Fibroblast of lung (primary cell): Measurements from ENCODE around the gene ABLIM2. TPM values are rescaled to one million over a fixed set of nuclear protein-coding genes. Genes with fewer than 3 reads are reported as not detected.

Experiments used
- DNase-seq, 2 donors: peaks; one replicate each; pipeline versions ENCODE4 v3.0.0 to v3.0.0-alpha.2; 2010; ENCODE audit warnings: low read depth in 2 of 2
- H2AFZ ChIP-seq: 2 replicates; pipeline ENCODE4 v1.5.1; 2012; ENCODE audit warnings: low read length, control low read depth, inconsistent platforms
- H3K27ac ChIP-seq: 2 replicates; pipeline ENCODE4 v1.5.1; 2011; ENCODE audit warnings: low read length, control low read depth; ENCODE audit not compliant: insufficient read depth
- H3K27me3 ChIP-seq: 2 replicates; pipeline ENCODE4 v1.5.1; 2011; ENCODE audit warnings: mild to moderate bottlenecking, low read length; ENCODE audit not compliant: control insufficient read depth, insufficient read depth
- H3K36me3 ChIP-seq: 2 replicates; pipeline ENCODE4 v1.5.1; 2011; ENCODE audit warnings: low read length; ENCODE audit not compliant: control insufficient read depth, insufficient read depth
- H3K4me1 ChIP-seq: 2 replicates; pipeline ENCODE4 v1.5.1; 2011; ENCODE audit warnings: low read length; ENCODE audit not compliant: control insufficient read depth, insufficient read depth; ENCODE audit errors: extremely low read depth
- H3K4me2 ChIP-seq: 2 replicates; pipeline ENCODE4 v1.5.1; 2011; ENCODE audit warnings: low read length, control low read depth; ENCODE audit not compliant: insufficient read depth; ENCODE audit errors: extremely low read depth
- H3K4me3 ChIP-seq, 4 experiments: fragments of 200-600 bp in 1 of 4; sonication (generic) in 1 of 4; replicated peaks in 1 of 4; 2 replicates each; pipeline ENCODE4 v1.5.1; 2011 to 2016; ENCODE audit warnings: low read length in 4 of 4, low read depth in 3 of 4, mild to moderate bottlenecking in 3 of 4, control low read depth in 2 of 4, inconsistent platforms in 1 of 4, mixed read lengths in 1 of 4; ENCODE audit not compliant: insufficient read depth in 1 of 4; ENCODE audit errors: control extremely low read depth in 1 of 4
- H3K79me2 ChIP-seq: 2 replicates; pipeline ENCODE4 v1.5.1; 2012; ENCODE audit warnings: mild to moderate bottlenecking, low read length, inconsistent platforms; ENCODE audit not compliant: control insufficient read depth, insufficient read depth
- H3K9ac ChIP-seq: 2 replicates; pipeline ENCODE4 v1.5.1; 2011; ENCODE audit warnings: mild to moderate bottlenecking, low read length, control low read depth; ENCODE audit not compliant: insufficient read depth
- H3K9me3 ChIP-seq: 2 replicates; pipeline ENCODE4 v1.5.1; 2012; ENCODE audit warnings: low read depth, low read length; ENCODE audit not compliant: control insufficient read depth, insufficient read depth
- H4K20me1 ChIP-seq: 2 replicates; pipeline ENCODE4 v1.5.1; 2011; ENCODE audit warnings: low read length; ENCODE audit not compliant: control insufficient read depth, insufficient read depth; ENCODE audit errors: extremely low read depth
- CTCF ChIP-seq, 2 donors: IDR thresholded peaks in 1 of 2; conservative IDR thresholded peaks in 1 of 2; 1 replicate in 1 of 2; 2 replicates in 1 of 2; pipeline ENCODE4 v1.5.1; 2011 to 2012; ENCODE audit warnings: low read length in 2 of 2, control low read depth in 1 of 2, inconsistent platforms in 1 of 2, low read depth in 1 of 2, mild to moderate bottlenecking in 1 of 2
- EZH2 ChIP-seq: IDR thresholded peaks from 2 replicates; pipeline ENCODE4 v1.5.1; 2012; ENCODE audit warnings: low read length, control low read depth, mild to moderate bottlenecking; ENCODE audit errors: missing control alignments
- polyA plus RNA-seq, 2 donors: library from polyadenylated mRNA; depleted of rRNA in 1 of 2; stranded (reverse) in 1 of 2; unstranded in 1 of 2; fragments of >200 nt; gene quantifications; 2 replicates each; pipeline ENCODE4 v1.2.1, GENCODE V29; 2011 to 2012; ENCODE audit warnings: missing spikeins in 1 of 2
- total RNA-seq: library from RNA; depleted of rRNA; stranded (reverse); fragments of >200 nt; gene quantifications from 2 replicates; pipeline ENCODE4 v1.2.1, GENCODE V29; 2014

The ABLIM2 gene
- total and polyA plus RNA-seq, 2 donors (not counting 1 experiment from before 2014, with no cell fraction given): 0.66 to 2.6 TPM

- no peak overlapping the region for H2AFZ ChIP-seq
- DNase-seq: no peak
- H3K27ac ChIP-seq: no peak overlapping the region
- no peak for TF ChIP-seq CTCF (conservative IDR thresholded peaks at IDR 0.05 in 1 of 2, IDR thresholded peaks at IDR 0.05 in 1 of 2; ENCODE audit: low read depth in 1 of 2, low read length in 2 of 2)
- TF ChIP-seq EZH2: peak; percentile 64
- no peak overlapping the region for H3K9ac ChIP-seq
- no peaks in the 10 kb centered on the region for H3K36me3 ChIP-seq
- H3K27me3 ChIP-seq: peaks cover 23% of the 10 kb centered on the region
- no peak overlapping the region for H3K4me3 ChIP-seq
- no peak overlapping the region for H3K4me2 ChIP-seq
- H4K20me1 ChIP-seq: no peaks in the 10 kb centered on the region
- H3K79me2 ChIP-seq: no peaks in the 10 kb centered on the region
- no peaks in the 10 kb centered on the region for H3K9me3 ChIP-seq
- no peaks in the 10 kb centered on the region for H3K4me1 ChIP-seq
Measured at GRCh38 chr4:8144359-8144758, 14.3 kb downstream of the ABLIM2 start.

GRCh38 chr4:8143392-8144140 is 15.0 kb downstream of the ABLIM2 start:
- Histone ChIP-seq H3K9me3 (no peaks in the 10 kb centered on the region), H3K9ac (no peak overlapping the region), H3K27me3 (peaks cover 23% of the 10 kb centered on the region), H3K27ac (no peak overlapping the region), H3K79me2 (no peaks in the 10 kb centered on the region), H2AFZ (no peak overlapping the region), H3K4me2 (no peak overlapping the region), H4K20me1 (no peaks in the 10 kb centered on the region), H3K4me3 (no peak overlapping the region), H3K4me1 (no peaks in the 10 kb centered on the region), H3K36me3 (no peaks in the 10 kb centered on the region)
- TF ChIP-seq EZH2: no peak
- no peak for TF ChIP-seq CTCF (conservative IDR thresholded peaks at IDR 0.05 in 1 of 2, IDR thresholded peaks at IDR 0.05 in 1 of 2; ENCODE audit: low read depth in 1 of 2, low read length in 2 of 2)
- no peak for DNase-seq

GRCh38 chr4:8142556-8142955 is 16.1 kb downstream of the ABLIM2 start:
- H2AFZ ChIP-seq: no peak overlapping the region
- H3K27ac ChIP-seq: no peak overlapping the region
- no peaks in the 10 kb centered on the region for H3K9me3 ChIP-seq
- no peak overlapping the region for H3K4me2 ChIP-seq
- H3K9ac ChIP-seq: no peak overlapping the region
- H3K79me2 ChIP-seq: no peaks in the 10 kb centered on the region
- no peak for DNase-seq
- H3K4me3 ChIP-seq: no peak overlapping the region
- peaks cover 23% of the 10 kb centered on the region for H3K27me3 ChIP-seq
- TF ChIP-seq EZH2 (no peak), CTCF (conservative IDR thresholded peaks at IDR 0.05 in 1 of 2, IDR thresholded peaks at IDR 0.05 in 1 of 2; ENCODE audit: low read depth in 1 of 2, low read length in 2 of 2) (no peak)
- H3K36me3 ChIP-seq: no peaks in the 10 kb centered on the region
- H4K20me1 ChIP-seq: no peaks in the 10 kb centered on the region
- no peaks in the 10 kb centered on the region for H3K4me1 ChIP-seq
